DOHH2 (cell line): ENCODE data around the gene SCG3.

Source experiments
- H3F3A ChIP-seq: fragments of 200-600 bp; sonication (generic), shearing (Covaris generic); 2 replicates; pipeline ENCODE4 v1.6.0; 2016; ENCODE audit warnings: antibody characterized with exemption, mild to moderate bottlenecking; ENCODE audit not compliant: control insufficient read depth, insufficient read depth
- H3K27ac ChIP-seq: fragments of 200-600 bp; sonication (generic); 2 replicates; pipeline ENCODE4 v1.5.1; 2014; ENCODE audit warnings: low read depth, mild to moderate bottlenecking, low read length, moderate library complexity
- H3K27me3 ChIP-seq: fragments of 200-600 bp; sonication (generic); 2 replicates; pipeline ENCODE4 v1.6.1; 2014; ENCODE audit warnings: mild to moderate bottlenecking, low read length, mixed read lengths; ENCODE audit not compliant: control insufficient read depth
- H3K36me3 ChIP-seq: fragments of 200-600 bp; sonication (generic); 2 replicates; pipeline ENCODE4 v1.6.1; 2014; ENCODE audit warnings: mild to moderate bottlenecking, low read length, moderate library complexity, mixed read lengths; ENCODE audit not compliant: control insufficient read depth
- H3K4me1 ChIP-seq: fragments of 200-600 bp; sonication (generic); 2 replicates; pipeline ENCODE4 v1.6.1; 2014; ENCODE audit warnings: mild to moderate bottlenecking, low read length, mixed read lengths; ENCODE audit not compliant: control insufficient read depth
- H3K4me2 ChIP-seq: fragments of 200-600 bp; sonication (generic); 2 replicates; pipeline ENCODE4 v1.6.0; 2014; ENCODE audit warnings: mild to moderate bottlenecking, low read length, moderate library complexity
- H3K4me3 ChIP-seq: fragments of 200-600 bp; sonication (generic); 2 replicates; pipeline ENCODE4 v1.5.1; 2014; ENCODE audit warnings: mild to moderate bottlenecking, low read length, mixed read lengths
- H3K79me2 ChIP-seq: fragments of 200-600 bp; sonication (generic); 2 replicates; pipeline ENCODE4 v1.6.1; 2014; ENCODE audit warnings: mild to moderate bottlenecking, low read length, mixed read lengths; ENCODE audit not compliant: control insufficient read depth
- H3K9me2 ChIP-seq: fragments of 200-600 bp; sonication (generic); replicated peaks from 2 replicates; pipeline ENCODE4 v1.6.1; 2014; ENCODE audit warnings: mild to moderate bottlenecking, low read length, mixed read lengths; ENCODE audit not compliant: control insufficient read depth
- H3K9me3 ChIP-seq: fragments of 200-600 bp; sonication (generic); 2 replicates; pipeline ENCODE4 v1.6.1; 2014; ENCODE audit warnings: antibody characterized with exemption, low read length, mixed read lengths; ENCODE audit not compliant: control insufficient read depth, insufficient read depth
- H4K20me1 ChIP-seq: fragments of 200-600 bp; sonication (generic); 2 replicates; pipeline ENCODE4 v1.6.0; 2014; ENCODE audit warnings: low read depth, mild to moderate bottlenecking, antibody characterized with exemption, low read length, moderate library complexity; ENCODE audit not compliant: control insufficient read depth, insufficient read depth
- CTCF ChIP-seq: fragments of 200-600 bp; sonication (generic); IDR thresholded peaks from one replicate; pipeline ENCODE4 v1.5.1; 2014; ENCODE audit warnings: antibody characterized with exemption, mild to moderate bottlenecking, low read depth, low read length; ENCODE audit not compliant: poor library complexity, severe bottlenecking
- EZH2phosphoT487 ChIP-seq: fragments of 200-600 bp; sonication (generic); IDR thresholded peaks from 2 replicates; pipeline ENCODE4 v1.6.1; 2017; ENCODE audit warnings: borderline replicate concordance, mild to moderate bottlenecking, antibody characterized with exemption, low read length, moderate library complexity, mixed read lengths

Gene SCG3

DNA sequence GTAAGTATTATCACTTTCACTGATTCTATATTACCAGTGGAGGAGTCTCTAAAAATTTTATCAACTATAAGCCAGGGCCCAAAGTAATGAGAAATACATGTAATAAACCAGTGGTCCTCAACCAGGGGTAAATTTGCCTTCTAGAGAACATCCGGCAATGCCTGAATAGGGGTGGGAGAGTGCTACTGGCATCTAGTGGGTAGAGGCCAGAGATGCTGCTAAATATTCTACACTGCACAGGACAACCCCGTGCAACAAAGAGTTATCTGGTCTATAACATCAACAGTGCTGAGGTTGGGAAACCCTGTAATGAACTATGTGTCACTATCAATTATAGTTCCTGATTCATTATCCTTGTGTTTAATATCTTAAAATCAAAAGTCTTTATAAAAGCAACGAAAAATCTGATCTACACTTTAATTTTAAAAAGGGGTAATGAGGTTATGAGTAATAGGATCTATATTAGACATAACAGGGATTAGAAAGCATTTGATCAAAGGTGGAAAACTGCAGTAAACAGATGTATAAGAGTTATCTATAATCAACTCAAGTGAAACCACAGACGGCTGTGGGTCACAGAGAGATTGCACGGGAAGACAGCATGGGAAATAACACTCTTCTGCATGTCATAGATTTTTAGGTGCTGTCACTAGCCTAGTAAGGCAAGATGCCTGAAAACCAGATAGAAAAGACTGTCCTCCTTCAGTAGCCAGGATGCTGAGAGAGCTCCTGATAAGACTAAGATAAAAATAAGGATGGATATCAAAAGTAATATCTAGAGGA, 54.1 kb downstream of the SCG3 start:
- no peaks in the 10 kb centered on the region for H3K9me3 ChIP-seq
- H3K79me2 ChIP-seq, result no peaks in the 10 kb centered on the region
- TF ChIP-seq CTCF, result no peak
- TF ChIP-seq EZH2phosphoT487, result no peak
- peak overlapping the region; percentile 80 for H3K4me2 ChIP-seq
- 0 out of 2 replicates have a peak, but pooled peaks cover 3% of the 10 kb centered on the region for H4K20me1 ChIP-seq
- H3K4me3 ChIP-seq, result no peak overlapping the region
- H3F3A ChIP-seq, result 0 out of 2 replicates have a peak, but pooled peaks cover 3% of the 10 kb centered on the region
- H3K9me2 ChIP-seq, result no peaks in the 10 kb centered on the region
- H3K36me3 ChIP-seq, result no peaks in the 10 kb centered on the region
- H3K4me1 ChIP-seq, result peaks cover 44% of the 10 kb centered on the region
- H3K27me3 ChIP-seq, result peaks cover 10% of the 10 kb centered on the region
- no peak overlapping the region for H3K27ac ChIP-seq

- Histone ChIP-seq H3K9me3 (no peaks in the 10 kb centered on the region), H3K27me3 (peaks cover 10% of the 10 kb centered on the region), H3K27ac (no peak overlapping the region), H3K4me1 (peaks cover 38% of the 10 kb centered on the region), H3K79me2 (no peaks in the 10 kb centered on the region), H3K4me2 (peak overlapping the region; percentile 80), H3K4me3 (peak overlapping the region; percentile 76; the same call in 1 of the 2 replicates), H3K9me2 (no peaks in the 10 kb centered on the region), H4K20me1 (0 out of 2 replicates have a peak, but pooled peaks cover 3% of the 10 kb centered on the region), H3K36me3 (no peaks in the 10 kb centered on the region), H3F3A (0 out of 2 replicates have a peak, but pooled peaks cover 3% of the 10 kb centered on the region)
- TF ChIP-seq CTCF, result no peak
- TF ChIP-seq EZH2phosphoT487, result no peak
Observed at GRCh38 chr15:51736069-51736468, 54.8 kb downstream of the SCG3 start.

DNA sequence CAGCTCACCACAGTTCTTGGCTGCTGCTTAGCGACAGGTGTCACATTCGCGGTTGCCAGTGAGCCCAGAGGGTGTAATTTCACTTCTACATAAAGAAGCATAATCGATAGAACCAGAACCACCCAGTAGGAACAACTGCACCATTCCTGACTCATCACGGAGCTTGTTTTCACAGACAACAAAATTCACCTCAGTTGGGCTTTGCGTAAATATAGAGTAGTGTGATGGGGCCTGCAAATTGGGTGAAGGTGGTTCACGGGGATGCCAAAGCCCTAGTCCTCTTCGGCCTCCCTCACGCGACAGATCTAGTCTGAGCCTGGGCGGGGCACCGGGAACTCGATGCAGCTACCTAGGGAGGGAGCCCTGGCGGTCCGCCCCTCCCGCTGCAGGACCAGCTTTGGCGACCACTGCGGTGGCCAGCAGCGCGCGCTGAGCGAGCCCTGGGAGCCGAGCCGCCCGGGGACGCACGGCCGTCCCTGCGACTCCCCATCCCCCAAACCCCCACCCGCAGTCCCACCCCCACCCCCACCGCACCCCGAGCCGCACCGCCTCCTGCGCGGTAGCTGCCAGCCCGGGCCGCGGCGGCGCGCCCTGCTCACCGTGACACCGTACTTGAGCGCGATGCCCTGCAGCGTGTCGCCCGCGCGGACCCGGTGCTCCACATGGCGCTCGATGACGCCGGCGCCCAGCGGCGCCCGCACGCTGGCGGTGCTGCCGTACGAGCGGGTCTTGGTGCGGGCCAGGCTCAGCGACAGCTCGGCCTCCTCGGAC, 55.6 kb downstream of the SCG3 start:
- Histone ChIP-seq H3K9me2 (no peaks in the 10 kb centered on the region), H3K79me2 (no peaks in the 10 kb centered on the region), H3F3A (0 out of 2 replicates have a peak, but pooled peaks cover 3% of the 10 kb centered on the region), H3K9me3 (no peaks in the 10 kb centered on the region), H3K27me3 (peaks cover 10% of the 10 kb centered on the region), H3K27ac (no peak overlapping the region), H3K4me3 (peak overlapping the region; percentile 76), H4K20me1 (no peaks in the 10 kb centered on the region), H3K4me1 (peaks cover 29% of the 10 kb centered on the region), H3K4me2 (peak overlapping the region; percentile 80), H3K36me3 (no peaks in the 10 kb centered on the region)
- TF ChIP-seq CTCF (no peak), EZH2phosphoT487 (no peak)
